Activated T-cell treated with anti-CD3 and anti-CD28 coated beads, Interleukin-2, amount 50 U/mL, for 72 hours (primary cell): Measurements from ENCODE around the gene TXNDC12. TPM values are rescaled to one million over a fixed set of nuclear protein-coding genes. Genes with fewer than 3 reads are reported as not detected.

Experiments
- ATAC-seq, 2 donors: fragments of 150-1000 bp; cut with Tn5 transposase; replicated peaks in 1 of 2; 2 replicates each; pipeline ENCODE4 v1.10.0; 2021; ENCODE audit warnings: moderate library complexity in 2 of 2, mild to moderate bottlenecking in 1 of 2
- DNase-seq, 2 donors: peaks; one replicate each; pipeline ENCODE4 v3.0.0; 2021 to 2022; ENCODE audit warnings: mixed read lengths in 1 of 2
- H3K27ac Mint-ChIP-seq: one replicate; pipeline ENCODE4 v1.8.0; 2022; ENCODE audit warnings: mild to moderate bottlenecking, moderate library complexity, mixed read lengths
- H3K27me3 Mint-ChIP-seq: one replicate; pipeline ENCODE4 v1.8.0; 2022; ENCODE audit warnings: low read depth, mixed read lengths
- H3K36me3 Mint-ChIP-seq, 2 donors: one replicate each; pipeline ENCODE4 v1.8.0; 2022; ENCODE audit warnings: mixed read lengths in 2 of 2, mild to moderate bottlenecking in 1 of 2; ENCODE audit not compliant: insufficient read depth in 2 of 2
- H3K4me1 Mint-ChIP-seq: one replicate; pipeline ENCODE4 v1.8.0; 2022; ENCODE audit warnings: low read depth, mixed read lengths
- H3K4me3 Mint-ChIP-seq, 2 donors: one replicate each; pipeline ENCODE4 v1.8.0; 2022; ENCODE audit warnings: mild to moderate bottlenecking in 2 of 2, mixed read lengths in 2 of 2, moderate library complexity in 2 of 2
- H3K9me3 Mint-ChIP-seq, 2 donors: one replicate each; pipeline ENCODE4 v1.8.0; 2022; ENCODE audit warnings: mixed read lengths in 2 of 2
- total RNA-seq, 2 donors: library from RNA; stranded (reverse); gene quantifications; one replicate each; pipeline ENCODE4 v1.2.3, GENCODE V29; 2022

TXNDC12 gene
- total RNA-seq, 2 donors from 2014 or later: 50.5 to 54.2 TPM

GRCh38 chr1:51976846-51977602, 78.0 kb downstream of the TXNDC12 start:
- H3K36me3 Mint-ChIP-seq: peaks cover 0 to 1% of the 10 kb centered on the region in 2 donors
- no peaks in the 10 kb centered on the region for H3K27me3 Mint-ChIP-seq
- no peaks in the 10 kb centered on the region for H3K9me3 Mint-ChIP-seq
- DNase-seq (no peak), ATAC-seq (no peak)
- no peak overlapping the region for H3K4me3 Mint-ChIP-seq
- H3K27ac Mint-ChIP-seq: no peak overlapping the region
- peaks cover 14% of the 10 kb centered on the region for H3K4me1 Mint-ChIP-seq

- H3K9me3 Mint-ChIP-seq: no peaks in the 10 kb centered on the region
- DNase-seq: no peak
- peaks cover 0 to 1% of the 10 kb centered on the region in 2 donors for H3K36me3 Mint-ChIP-seq
- H3K27ac Mint-ChIP-seq: no peak overlapping the region
- peaks cover 14% of the 10 kb centered on the region for H3K4me1 Mint-ChIP-seq
- H3K27me3 Mint-ChIP-seq: no peaks in the 10 kb centered on the region
- peak; percentile 41 to 43 for ATAC-seq
- H3K4me3 Mint-ChIP-seq: peak overlapping the region in 1 of 2 donors; percentile 5
Observed at GRCh38 chr1:51973587-51974474, 81.2 kb downstream of the TXNDC12 start.

Other genes with a start within 250 kb of the TXNDC12 start
- 100 to 1,000 TPM; 209 to 226 TPM for gene NRDC, start 176.5 kb downstream of the TXNDC12 start, total RNA-seq
- gene RAB3B, start 64.5 kb downstream of the TXNDC12 start, total RNA-seq: under 1 TPM; 0.09 to 0.12 TPM
- gene KTI12, start 21.4 kb downstream of the TXNDC12 start, total RNA-seq: 10 to 100 TPM; 10.7 to 12.9 TPM
- 10 to 100 TPM; 28.3 to 32.3 TPM for gene BTF3L4, start 1.1 kb upstream of the TXNDC12 start, total RNA-seq
- gene ZFYVE9, start 86.9 kb upstream of the TXNDC12 start, total RNA-seq: 1 to 10 TPM; 4.4 to 5.7 TPM